Fibroblast of peridontal ligament (primary cell): ENCODE results near the gene OBSL1.

ENCODE experiments used
- DNase-seq: peaks from one replicate; pipeline ENCODE4 v3.0.0-alpha.2; 2010; ENCODE audit errors: extremely low read depth

OBSL1 gene

DNA sequence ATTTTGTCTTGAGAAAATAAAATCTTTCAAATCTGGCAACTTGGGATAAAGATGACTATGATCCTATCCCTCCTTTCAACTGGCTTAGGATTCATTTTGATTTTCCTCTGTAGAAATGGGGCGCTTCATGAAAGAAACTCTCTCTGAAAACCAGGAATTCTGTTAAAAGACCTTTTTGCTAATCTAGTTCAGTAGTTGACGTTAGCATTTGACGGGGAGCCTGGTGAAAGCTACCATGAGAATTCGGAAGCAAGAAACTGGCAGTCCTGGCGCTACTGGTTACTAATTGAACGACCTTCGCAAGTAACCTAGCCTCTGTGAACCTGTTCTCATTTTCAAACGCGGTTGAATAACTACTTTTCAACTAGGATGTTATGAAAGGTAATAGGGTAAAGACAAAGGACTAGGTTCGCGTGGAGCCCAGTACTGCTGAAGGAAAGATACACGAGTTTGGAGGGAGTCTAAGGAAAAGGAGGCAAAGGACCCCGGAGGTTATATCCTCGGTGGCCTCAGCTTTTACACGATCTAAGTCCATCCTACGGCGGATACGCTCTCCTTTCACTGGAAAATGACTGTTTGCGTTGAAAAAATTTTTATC lies 25.7 kb upstream of the OBSL1 start:
- peak; percentile 49 for DNase-seq

DNA sequence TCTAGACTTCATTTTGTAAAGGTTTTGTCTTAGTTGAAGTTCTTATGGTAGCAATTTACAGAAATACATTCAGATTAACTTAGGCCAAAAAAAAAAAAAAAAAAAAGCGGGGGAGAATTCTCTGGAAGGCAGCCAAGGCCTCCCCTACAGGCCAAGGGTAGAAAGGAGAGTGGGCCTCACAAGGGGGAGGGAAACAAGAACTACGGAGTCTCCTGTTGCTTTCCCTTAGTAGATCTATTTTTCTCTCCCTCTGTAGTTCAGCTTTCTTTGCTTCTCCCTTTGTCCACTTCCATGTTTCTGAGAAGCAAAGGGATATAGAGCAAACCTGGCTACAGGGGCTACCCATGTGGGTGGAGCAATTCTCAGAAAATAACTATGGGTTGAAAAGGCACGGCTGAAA lies 23.9 kb upstream of the OBSL1 start:
- no peak for DNase-seq

DNA sequence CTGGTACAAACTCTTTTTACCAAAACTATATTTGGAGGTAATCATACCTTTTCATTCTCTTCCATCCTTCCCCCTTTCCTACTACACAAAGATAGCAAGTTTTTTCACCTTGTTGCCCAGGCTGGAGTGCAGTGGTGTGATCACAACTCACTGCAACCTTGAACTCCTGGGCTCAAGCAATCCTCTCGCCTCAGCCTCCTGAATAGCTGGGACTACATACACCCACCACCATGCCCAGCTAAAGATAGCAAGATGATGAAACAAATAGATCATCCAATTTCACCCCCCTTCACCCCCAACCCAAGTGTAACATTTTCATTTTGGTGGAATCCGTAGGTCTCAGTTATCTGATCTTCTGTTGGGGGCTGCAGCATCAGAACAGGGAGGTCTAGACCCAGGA lies 21.8 kb upstream of the OBSL1 start:
- no peak for DNase-seq

DNA sequence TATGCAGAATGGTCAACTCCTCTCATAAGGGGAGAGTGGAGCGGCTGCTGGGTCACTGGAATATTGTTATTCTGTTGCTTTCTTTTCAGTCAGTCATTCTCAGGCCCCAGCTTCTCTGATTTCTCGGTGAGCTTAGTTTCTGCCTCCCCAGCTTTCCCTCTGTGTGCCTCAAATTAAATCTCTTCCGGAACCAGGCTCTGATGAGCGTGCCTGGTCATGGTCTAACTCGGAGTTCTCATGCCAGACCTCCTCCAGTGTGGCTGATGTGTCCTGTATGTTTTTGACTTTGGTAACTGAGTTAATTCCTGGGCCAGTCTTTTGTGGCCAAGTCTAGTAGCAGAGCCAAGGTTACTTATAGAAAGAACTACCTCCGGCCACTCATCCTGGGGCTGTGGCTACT lies 21.4 kb upstream of the OBSL1 start:
- no peak for DNase-seq

DNA sequence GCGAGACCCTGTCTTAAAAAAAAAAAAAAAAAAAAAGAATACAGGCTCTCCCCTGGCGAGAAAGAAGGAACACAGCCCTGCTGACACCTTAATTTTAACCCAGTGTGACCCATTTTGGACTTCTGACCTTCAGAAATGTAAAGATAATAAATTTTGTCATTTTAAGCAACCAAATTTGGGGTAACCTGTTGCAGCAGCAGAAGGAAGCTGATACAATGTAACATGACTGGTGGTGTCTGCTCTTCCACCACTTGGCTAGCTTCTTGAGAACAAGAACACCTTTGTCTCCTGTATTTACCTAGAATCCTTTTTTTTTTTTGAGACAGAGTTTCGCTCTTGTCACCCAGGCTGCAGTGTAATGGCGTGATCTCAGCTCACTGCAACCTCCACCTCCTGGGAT lies 19.8 kb upstream of the OBSL1 start:
- no peak for DNase-seq

DNA sequence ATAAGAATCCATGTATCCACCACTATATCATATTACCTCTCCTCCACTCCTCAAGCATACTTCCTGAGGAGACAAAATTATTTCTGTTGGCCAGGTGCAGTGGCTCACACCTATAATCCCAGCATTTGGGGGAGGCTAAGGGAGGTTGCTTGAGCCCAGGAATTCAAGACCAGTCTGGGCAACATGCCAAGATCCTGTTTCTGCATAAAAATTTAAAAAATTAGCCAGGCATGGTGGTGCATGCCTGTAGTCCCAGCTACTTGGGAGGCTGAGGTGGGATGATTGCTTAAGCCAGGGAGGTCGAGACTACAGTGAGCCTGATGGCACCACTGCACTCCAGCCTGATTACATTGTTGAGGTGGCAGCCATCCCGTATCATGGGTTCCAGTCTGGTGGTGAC lies 10.0 kb upstream of the OBSL1 start:
- no peak for DNase-seq

DNA sequence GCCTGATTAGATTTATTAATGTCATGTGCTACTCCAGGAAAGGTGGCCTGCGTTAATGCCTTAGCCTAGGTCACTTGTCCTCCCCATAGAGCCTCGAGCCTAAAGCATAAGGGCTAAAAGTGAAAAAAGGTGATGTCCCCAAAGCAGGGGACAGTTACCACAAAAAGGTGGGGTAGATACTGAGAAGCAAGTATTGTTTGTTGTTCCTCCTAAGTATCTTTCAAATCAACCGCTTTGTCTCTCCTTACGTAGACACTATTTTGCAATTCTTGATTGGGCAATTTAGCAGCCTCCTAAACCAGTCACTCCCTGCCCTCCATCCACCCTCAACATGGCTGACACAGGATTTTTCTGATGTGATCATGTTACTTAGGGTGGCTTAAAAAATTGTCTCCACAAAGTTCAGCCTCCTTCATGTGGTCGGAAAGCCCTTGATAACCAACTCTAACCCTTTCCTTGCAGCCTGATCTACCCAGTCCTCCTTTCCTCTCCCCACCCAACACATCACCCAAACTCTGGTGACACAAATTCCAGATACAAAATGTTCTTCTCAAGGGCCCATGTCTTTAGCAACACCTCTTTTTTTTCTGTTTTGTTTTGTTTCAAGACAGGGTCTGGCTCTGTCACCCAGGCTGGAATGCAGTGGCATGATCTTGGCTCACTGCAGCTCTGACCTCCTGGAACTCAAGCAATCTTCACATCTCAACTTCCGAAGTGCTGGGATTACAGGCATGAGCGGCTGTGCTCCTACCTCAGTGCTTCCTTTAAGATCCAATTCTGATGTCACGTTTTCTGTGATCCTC lies 7.7 kb upstream of the OBSL1 start:
- DNase-seq: peak; percentile 46

DNA sequence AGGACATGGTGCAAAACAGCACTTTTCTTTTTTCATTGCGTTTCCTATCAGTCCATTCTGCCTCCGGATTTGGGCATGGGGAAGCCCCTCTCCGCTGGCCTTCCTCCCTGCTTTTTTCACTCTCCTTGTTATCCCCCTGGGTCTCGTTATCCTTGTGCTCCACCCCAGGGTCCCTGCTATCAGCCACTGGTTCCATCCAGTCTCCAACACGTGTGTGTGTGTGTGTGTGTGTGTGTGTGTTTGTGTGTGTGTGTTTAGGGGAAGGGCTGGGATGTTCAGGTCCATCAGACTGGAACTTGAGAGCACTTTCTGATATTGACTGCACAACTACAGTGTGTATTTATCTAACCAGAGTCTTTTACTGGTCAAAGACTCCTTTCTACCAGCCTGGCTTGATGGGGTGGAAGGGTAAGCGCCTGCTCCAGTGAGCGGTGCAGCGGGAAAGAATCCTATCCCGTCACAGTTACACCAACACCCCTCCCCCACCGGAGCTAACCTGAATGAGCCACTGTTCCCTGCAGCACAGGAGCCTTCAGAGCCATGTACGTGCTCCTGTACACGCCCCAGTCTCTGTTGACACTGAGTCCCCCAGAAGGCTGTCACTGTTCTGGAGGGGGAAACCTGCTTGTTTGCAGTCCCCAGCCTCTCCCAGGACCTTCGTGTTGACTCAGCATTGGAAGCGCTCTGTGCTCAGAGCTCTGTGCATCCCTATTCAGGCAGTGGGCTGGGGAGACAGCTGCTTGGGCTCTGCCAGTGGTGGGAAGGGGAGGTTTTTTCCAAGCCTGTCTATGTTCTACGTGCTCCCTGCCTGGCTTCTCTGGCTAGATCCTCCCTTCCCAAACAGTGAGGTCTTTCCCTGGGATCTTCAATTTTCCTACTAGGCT lies 5.4 kb upstream of the OBSL1 start:
- DNase-seq: no peak

DNA sequence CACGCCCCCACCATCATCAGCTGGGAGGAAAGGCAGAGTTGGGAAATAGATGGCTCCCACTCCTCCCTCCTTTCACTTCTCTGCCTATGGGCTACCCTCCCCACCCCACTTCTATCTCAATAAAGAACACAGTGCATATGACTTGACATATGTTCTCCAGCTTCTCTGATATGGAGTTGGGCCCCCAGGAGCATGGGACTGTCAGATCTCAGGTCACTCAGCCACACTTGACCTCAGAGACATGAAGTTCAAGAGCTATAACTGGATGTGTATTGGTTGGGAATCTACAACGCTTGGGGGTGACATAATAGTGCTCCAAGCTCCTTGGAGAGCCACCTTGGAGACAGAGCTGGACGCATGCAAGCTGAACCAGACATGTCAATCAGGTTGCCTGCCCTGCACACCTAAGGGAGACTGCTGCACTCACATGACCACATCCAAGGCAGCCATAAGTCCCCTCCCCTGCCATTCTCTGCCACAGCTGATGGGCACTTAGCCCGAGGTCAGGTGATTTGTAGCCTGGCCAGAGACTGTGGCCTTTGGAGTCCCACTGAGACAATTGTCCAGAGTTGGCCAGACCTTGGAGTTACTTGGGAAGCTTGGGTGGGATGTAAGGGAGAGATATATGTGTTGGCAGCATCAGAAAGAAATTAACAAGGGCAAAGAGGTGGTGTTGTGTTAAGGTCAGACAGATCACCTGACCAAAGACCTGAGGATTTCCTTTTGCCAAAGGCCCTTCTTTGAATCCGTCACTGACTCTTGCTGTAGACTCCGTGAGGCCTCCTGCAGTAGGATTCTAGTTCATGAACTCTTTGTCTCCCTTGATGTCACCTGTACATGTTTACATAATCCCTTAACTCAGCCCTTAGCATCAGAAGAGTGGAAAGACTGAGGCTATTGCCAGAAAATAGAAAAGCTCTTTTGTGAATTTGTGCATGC lies 4.5 kb upstream of the OBSL1 start:
- no peak for DNase-seq

DNA sequence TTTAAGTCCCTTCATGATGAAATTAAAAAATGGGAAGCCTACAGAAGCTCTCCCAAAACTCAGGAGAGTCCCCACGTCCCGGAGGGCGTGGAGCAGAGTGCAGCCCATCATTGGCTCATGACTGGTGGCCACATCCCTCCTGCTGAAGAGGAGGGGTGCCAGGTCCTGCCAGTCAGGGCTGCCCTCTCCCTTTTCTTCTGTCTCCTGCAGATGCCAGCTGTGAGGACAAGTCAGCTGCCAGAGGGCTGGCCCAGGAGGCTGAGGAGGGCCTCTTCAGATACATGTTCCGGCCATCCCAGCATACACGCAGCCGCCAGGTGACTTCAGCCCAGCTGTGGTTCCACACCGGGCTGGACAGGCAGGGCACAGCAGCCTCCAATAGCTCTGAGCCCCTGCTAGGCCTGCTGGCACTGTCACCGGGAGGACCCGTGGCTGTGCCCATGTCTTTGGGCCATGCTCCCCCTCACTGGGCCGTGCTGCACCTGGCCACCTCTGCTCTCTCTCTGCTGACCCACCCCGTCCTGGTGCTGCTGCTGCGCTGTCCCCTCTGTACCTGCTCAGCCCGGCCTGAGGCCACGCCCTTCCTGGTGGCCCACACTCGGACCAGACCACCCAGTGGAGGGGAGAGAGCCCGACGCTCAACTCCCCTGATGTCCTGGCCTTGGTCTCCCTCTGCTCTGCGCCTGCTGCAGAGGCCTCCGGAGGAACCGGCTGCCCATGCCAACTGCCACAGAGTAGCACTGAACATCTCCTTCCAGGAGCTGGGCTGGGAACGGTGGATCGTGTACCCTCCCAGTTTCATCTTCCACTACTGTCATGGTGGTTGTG lies 3.4 kb upstream of the OBSL1 start:
- DNase-seq: no peak

DNA sequence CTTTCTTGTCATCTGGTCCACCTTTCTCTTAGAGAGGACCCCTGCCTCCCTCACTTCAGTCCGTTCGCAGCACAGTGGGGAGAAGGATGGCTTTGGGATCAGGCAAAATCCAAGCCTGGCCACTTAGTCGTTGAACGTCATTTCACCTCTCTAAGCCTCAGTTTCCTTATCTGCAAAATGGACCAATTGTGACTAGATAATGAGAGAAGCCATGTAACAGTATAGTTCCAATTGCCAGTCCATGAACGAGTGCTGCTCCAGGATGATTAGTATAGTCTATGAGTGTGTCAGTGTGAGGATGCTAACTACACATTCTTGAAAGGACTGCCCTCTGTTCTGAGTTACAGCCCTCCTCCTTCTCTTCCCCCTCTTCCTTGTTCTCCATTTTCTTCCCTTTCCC lies 1.8 kb upstream of the OBSL1 start:
- no peak for DNase-seq

DNA sequence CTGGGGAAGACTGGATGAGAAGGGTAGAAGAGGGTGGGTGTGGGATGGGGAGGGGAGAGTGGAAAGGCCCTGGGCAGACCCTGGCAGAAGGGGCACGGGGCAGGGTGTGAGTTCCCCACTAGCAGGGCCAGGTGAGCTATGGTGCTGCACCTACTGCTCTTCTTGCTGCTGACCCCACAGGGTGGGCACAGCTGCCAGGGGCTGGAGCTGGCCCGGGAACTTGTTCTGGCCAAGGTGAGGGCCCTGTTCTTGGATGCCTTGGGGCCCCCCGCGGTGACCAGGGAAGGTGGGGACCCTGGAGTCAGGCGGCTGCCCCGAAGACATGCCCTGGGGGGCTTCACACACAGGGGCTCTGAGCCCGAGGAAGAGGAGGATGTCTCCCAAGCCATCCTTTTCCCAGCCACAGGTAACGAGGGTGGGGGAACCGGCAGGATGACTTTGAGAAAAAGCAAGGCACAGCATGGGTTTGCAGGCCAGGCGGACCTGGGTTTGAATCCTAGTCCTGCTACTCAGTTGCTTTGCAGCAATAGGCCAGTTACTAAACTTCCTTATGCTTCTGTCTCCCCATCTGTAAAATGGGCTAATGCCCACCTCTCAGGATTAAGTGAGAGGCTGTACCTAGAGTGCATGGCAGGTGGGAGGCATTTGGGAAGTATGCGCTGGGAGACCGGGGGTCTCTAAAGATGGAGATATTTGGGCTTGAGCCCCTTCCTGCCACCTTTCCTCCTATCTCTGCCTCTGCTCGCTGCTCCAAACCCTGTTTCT lies 1.1 kb upstream of the OBSL1 start, which contains the start of gene INHA:
Gene INHA (plus strand): TSS at position 74 of the 765 bp plus-strand sequence. CDS start 65 bp downstream, at position 139.
- no peak for DNase-seq

DNA sequence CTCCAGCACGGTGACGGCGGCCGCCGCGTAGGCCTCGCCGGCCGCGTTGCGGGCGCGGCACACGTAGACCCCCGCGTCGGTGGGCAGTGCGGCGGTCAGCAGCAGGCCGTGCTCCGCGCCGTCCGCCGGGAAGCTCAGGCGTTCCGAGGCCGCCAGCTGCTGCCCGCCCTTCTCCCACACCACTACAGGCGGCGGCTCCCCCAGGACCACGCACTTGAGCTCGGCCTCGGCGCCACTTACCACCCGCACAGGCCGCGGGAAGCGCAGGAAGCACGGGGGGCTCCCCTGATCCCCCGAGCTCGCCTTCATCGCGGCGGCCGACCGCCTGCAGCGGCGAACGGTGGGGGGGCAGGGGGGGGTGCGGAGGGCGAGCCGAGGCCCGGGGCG lies 422 bp downstream of the OBSL1 start:
- no peak for DNase-seq

DNA sequence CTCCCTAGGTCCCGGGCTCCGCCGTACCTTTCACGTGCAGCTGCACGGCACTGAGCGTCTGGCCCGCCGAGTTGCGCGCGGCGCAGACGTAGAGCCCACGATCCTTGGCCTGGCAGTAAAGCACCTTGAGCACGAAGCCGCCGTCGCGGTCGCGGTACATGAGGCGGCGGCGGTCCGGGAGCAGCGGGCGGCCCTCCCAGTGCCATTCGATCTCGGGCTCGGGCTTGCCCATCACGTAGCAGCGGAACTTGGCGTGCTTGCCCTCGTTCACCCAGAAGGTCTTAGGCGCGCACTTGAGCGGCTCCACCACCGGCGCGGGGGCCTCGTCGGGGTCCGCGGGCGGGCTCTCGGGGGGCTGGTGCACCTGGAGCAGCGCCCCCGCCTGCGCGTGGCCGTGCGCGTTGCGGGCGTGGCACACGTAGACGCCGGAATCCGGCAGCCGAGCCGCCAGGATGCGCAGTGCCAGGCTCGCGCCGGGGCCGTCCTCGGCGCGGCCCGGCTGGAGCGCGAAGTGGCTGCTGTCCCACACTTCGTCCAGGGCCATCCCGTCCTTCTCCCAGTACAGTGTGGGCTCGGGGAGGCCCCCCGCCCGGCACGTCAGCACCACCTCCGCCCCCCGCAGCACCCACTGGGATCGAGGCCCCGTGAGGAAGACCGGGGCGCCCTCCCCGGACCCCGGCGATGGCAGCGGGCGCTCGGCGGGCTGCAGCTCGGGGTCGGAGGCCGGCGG lies 980 bp downstream of the OBSL1 start:
- peak; percentile 8 for DNase-seq

DNA sequence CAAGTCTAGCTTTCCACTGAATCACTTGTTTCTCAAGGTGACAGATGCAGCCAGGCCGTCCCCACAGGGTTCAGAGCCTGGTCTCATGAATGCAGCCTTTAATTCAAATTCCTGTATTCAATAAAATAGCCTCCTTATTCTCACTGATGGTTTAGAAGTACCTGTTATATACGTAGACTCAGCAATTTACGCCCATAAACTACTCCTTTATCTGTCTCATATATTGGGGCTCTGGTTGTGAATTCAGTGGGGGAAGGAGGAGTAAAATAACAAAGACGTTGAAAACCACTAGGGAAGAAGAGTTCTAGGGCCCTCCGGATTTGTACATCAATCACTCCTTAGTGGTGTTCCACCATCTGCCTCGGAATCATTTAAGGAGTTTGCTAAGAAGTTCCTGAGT lies 1.7 kb downstream of the OBSL1 start:
- DNase-seq: no peak

DNA sequence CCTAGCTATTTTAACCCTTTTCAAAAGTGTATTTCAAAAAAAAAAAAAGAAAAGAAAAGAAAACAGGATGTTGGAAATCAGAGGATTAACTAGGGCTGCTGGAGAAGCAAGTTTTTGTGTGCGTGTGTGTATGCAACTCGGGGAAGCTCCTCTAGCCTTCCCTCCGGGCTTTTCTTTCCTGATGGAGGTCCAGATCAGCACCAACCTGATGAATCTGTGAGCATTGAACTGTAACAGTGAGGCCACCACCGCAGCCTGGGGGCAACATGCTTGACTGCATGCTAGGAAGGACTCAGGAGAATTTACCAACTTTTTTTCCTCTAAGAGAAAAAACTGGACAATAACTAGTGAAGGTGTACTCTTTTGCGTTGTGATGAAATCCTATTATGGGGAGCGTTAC lies 2.3 kb downstream of the OBSL1 start:
- DNase-seq: no peak

DNA sequence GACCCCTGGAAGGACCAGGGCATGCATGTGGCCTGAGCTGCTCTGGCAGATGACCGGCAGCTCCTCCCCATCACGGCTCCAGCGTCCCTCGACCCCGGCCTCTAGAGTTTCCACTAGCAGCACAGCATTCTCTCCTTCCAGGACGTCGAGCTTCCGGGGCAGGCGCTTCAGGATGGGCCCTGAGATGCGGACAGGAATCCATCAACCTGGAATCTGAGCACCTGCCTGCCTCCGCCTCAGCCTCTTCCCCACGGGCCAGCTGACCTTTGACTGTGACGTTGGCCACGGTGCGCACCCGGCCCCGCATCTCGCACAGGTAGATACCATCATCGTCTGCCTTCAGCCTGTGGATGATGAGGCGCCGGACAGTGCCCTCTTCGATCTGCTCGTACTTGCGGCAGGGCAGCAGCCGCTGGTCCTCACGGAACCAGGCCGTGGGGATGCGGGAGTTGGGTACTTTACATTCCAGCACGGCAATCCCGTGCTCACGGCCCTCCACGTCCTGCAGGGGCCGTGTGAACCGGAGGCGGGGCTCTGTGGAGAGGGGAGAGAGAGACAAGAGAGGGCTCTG lies 3.5 kb downstream of the OBSL1 start:
- no peak for DNase-seq

DNA sequence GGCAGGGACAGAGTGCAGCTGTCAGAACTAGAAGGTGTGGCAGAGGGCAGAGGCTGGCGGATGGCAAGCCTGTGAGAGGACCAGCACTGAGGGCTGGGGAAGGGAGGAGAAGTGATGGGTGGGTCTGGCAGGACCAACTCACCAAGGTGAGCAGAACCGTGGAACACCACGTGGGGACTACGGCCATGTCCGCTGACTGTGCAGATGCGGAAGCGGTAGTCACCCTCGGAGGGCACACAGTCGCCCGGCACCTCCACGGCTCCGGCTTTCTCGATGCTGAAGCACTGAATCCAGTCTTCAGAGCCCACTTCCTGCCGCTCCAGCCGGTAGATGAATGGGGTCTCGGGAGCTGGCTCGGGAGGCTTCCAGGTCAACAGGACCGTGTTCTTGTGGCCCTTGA lies 4.2 kb downstream of the OBSL1 start:
- DNase-seq: no peak

DNA sequence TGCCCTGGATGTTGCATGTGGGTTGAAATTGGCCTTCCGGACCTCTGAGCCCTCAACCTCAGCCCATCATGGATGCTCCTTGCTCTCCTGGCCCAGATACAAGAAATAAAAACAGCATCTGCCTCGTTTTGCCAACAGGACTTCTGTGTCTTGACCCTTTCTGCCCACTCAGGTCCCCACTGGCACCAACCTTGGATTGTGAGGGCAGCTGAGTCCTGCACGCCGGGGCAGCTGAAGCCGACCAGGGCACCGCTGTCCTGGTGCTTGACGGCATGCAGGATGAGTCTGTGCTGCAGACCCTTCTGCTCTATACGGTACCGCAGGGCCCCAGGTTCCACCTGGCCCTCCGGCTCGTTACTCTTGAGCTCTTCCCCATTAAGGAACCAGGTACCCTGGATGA lies 4.7 kb downstream of the OBSL1 start:
- no peak for DNase-seq
